K562 (cell line): ENCODE results near the gene MED14. TPM values are rescaled to one million over a fixed set of nuclear protein-coding genes. Genes with fewer than 3 reads are reported as not detected.

Source experiments
- DACH1 ChIP-seq: fragments of 450-650 bp; IDR thresholded peaks from 2 replicates; pipeline ENCODE4 v1.6.1; 2018; ENCODE audit not compliant: partially characterized antibody
- RAD21 ChIP-seq, 2 experiments: fragments of 250-450 bp in 1 of 2; fragments of 450-650 bp in 1 of 2; sonication (Bioruptor Pico) in 1 of 2; formaldehyde crosslinking in 1 of 2; IDR thresholded peaks in 1 of 2; conservative IDR thresholded peaks in 1 of 2; 2 replicates each; pipeline versions ENCODE4 v1.4.0 to v1.8.0; 2020 to 2022; ENCODE audit warnings: mild to moderate bottlenecking in 2 of 2, moderate library complexity in 1 of 2
- REST ChIP-seq, 2 experiments: fragments of 450-650 bp; formaldehyde crosslinking in 1 of 2; IDR thresholded peaks; 2 replicates each; pipeline versions ENCODE4 v1.4.0 to v1.6.1; 2014 to 2020; ENCODE audit warnings: mild to moderate bottlenecking in 2 of 2, borderline replicate concordance in 1 of 2, low read depth in 1 of 2
- polyA plus RNA-seq, 8 experiments: library from polyadenylated mRNA; depleted of rRNA in 4 of 8; stranded (reverse) in 5 of 8; unstranded in 3 of 8; fragments of >200 nt; fragmentation: Nextera tagmentation in 2 of 8; fragmentation: Illumina TruSeq in 1 of 8; extraction: Ambion mirVana in 2 of 8; extraction: Trizol in 1 of 8; gene quantifications; 2 replicates each; pipeline versions ENCODE4 v1.2.1 to v1.2.3, GENCODE V29; 2011 to 2014; ENCODE audit warnings: inconsistent platforms in 1 of 8, missing spikeins in 1 of 8
- total RNA-seq, 7 experiments: library from RNA; depleted of rRNA in 6 of 7; stranded (reverse); fragments of >200 nt in 6 of 7; fragmentation: Illumina TruSeq in 2 of 7; extraction: Trizol in 2 of 7; gene quantifications; 2 replicates each; pipeline versions ENCODE4 v1.2.1 to v1.2.3, GENCODE V29; 2011 to 2021; ENCODE audit warnings: low replicate concordance in 1 of 7
- TF ChIP-seq, protein P1 (sequence below), 2 experiments: IDR thresholded peaks in 1 of 2; conservative IDR thresholded peaks in 1 of 2; 2 replicates each; pipeline ENCODE4 v1.6.1; 2016; ENCODE audit warnings: low read depth in 2 of 2, mild to moderate bottlenecking in 1 of 2, missing compliant biosample characterization in 1 of 2, missing genetic modification characterization in 1 of 2, moderate library complexity in 1 of 2
- TF ChIP-seq, protein P2 (sequence below): fragments of 450-650 bp; formaldehyde crosslinking; IDR thresholded peaks from 2 replicates; pipeline ENCODE4 v1.4.0; 2020; ENCODE audit warnings: mild to moderate bottlenecking, moderate library complexity

The MED14 gene
- total and polyA plus RNA-seq, 9 of the 15 experiments (the other 6 are each of a cell fraction or from before 2014, with no cell fraction given) = 9.2 to 35.3 (median 18.7) TPM

DNA sequence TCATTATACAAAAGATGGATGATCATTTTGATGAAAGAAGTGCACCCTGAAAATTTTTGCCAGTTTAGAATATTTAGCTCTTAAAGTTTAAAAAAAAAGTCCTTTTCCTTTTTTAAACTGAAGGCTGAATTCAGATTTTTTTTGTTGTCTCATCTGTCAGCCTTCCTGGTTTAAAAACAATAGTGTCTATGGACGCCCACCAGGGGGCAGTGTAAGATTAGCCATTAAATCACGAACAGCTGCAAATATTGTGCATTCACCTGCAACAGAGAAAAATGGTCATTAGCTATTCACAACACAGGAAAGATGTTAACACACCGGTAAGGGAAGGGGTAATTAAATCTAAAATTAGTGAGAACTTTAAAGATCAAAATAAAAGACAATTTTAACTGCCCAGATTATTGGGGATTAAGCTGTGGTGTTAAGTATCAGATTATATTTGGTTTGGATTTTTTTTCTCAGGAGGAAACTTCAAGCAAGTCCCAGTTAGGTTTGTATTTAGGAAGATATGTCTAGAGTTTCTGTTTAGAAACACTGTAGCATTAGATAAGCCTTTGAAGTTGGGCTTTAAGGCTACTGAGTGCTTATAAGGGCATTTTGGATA, 83.6 kb downstream of the MED14 start (continued):
- TF ChIP-seq REST (IDR thresholded peaks at IDR 0.05; ENCODE audit: borderline replicate concordance) (peak; percentile 68; the same call in 1 of the 2 replicates), REST (CRISPR knock-in tag; IDR thresholded peaks at IDR 0.05; ENCODE audit: low read depth) (no peak), RAD21 (CRISPR knock-in tag; conservative IDR thresholded peaks at IDR 0.05 in 1 of 2, IDR thresholded peaks at IDR 0.05 in 1 of 2) (peak; percentile 77 to 78), DACH1 (peak; percentile 25)
- TF ChIP-seq, protein P1, sequence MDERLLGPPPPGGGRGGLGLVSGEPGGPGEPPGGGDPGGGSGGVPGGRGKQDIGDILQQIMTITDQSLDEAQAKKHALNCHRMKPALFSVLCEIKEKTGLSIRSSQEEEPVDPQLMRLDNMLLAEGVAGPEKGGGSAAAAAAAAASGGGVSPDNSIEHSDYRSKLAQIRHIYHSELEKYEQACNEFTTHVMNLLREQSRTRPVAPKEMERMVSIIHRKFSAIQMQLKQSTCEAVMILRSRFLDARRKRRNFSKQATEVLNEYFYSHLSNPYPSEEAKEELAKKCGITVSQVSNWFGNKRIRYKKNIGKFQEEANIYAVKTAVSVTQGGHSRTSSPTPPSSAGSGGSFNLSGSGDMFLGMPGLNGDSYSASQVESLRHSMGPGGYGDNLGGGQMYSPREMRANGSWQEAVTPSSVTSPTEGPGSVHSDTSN (CRISPR knock-in tag; IDR thresholded peaks at IDR 0.05; ENCODE audit: low read depth) = no peak
- TF ChIP-seq, protein P1 (tag; conservative IDR thresholded peaks at IDR 0.05; ENCODE audit: low read depth) = 0 out of 2 replicates have a peak, but pooled peaks have one; percentile 12
- TF ChIP-seq, protein P2, sequence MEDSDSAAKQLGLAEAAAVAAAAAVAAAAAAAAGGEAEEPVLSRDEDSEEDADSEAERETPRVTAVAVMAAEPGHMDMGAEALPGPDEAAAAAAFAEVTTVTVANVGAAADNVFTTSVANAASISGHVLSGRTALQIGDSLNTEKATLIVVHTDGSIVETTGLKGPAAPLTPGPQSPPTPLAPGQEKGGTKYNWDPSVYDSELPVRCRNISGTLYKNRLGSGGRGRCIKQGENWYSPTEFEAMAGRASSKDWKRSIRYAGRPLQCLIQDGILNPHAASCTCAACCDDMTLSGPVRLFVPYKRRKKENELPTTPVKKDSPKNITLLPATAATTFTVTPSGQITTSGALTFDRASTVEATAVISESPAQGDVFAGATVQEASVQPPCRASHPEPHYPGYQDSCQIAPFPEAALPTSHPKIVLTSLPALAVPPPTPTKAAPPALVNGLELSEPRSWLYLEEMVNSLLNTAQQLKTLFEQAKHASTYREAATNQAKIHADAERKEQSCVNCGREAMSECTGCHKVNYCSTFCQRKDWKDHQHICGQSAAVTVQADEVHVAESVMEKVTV (CRISPR knock-in tag) = peak; percentile 72
